Measurements from ENCODE around the gene PPM1F.

PPM1F gene

GRCh38 chr22:21952586-21953571, at the start of gene PPM1F:
TSS of gene PPM1F (minus strand) at chr22:21952848. CDS start at chr22:21946048, 6,800 bp downstream.
- intact Hi-C loops (cut with DNase I): loop anchor here (2.0 kb wide), 2 partner anchors 14 to 240 kb away; no protein-coding TSS in a partner anchor
- peak; percentile 73 to 97 (median 80) for DNase-seq

- intact Hi-C loops (cut with DNase I): no loop called here
- DNase-seq: no peak
Measured at GRCh38 chr22:22001664-22002525, 49.2 kb upstream of the PPM1F start.

- no peak for DNase-seq
- intact Hi-C loops (cut with DNase I): no loop called here
Measured at GRCh38 chr22:21998595-21999247, 46.1 kb upstream of the PPM1F start.

- DNase-seq: no peak
- intact Hi-C loops (cut with DNase I): no loop called here
Measured at GRCh38 chr22:21996175-21996720, 43.6 kb upstream of the PPM1F start.

- intact Hi-C loops (cut with DNase I): no loop called here
- no peak for DNase-seq
Measured at GRCh38 chr22:21995660-21996059, 43.0 kb upstream of the PPM1F start.

GRCh38 chr22:21994881-21995444, 42.3 kb upstream of the PPM1F start:
- peak in 1 of 10 donors; percentile 20 for DNase-seq
- intact Hi-C loops (cut with DNase I): no loop called here

- intact Hi-C loops (cut with DNase I): no loop called here
- no peak for DNase-seq
Measured at GRCh38 chr22:21992593-21993237, 40.1 kb upstream of the PPM1F start.

GRCh38 chr22:21991774-21992173, 39.1 kb upstream of the PPM1F start:
- DNase-seq: no peak
- intact Hi-C loops (cut with DNase I): no loop called here

- DNase-seq: no peak
- intact Hi-C loops (cut with DNase I): no loop called here
Measured at GRCh38 chr22:21991304-21991596, 38.6 kb upstream of the PPM1F start.

- DNase-seq: no peak
- intact Hi-C loops (cut with DNase I): no loop called here
Measured at GRCh38 chr22:21990445-21991303, 38.0 kb upstream of the PPM1F start.

- DNase-seq: no peak
- intact Hi-C loops (cut with DNase I): no loop called here
Measured at GRCh38 chr22:21989049-21989448, 36.4 kb upstream of the PPM1F start.

- intact Hi-C loops (cut with DNase I): no loop called here
- no peak for DNase-seq
Measured at GRCh38 chr22:21985214-21985613, 32.6 kb upstream of the PPM1F start.

- DNase-seq: no peak
- intact Hi-C loops (cut with DNase I): no loop called here
Measured at GRCh38 chr22:21984793-21985192, 32.1 kb upstream of the PPM1F start.

- intact Hi-C loops (cut with DNase I): no loop called here
- DNase-seq: peak; percentile 81 to 98 (median 88)
Measured at GRCh38 chr22:21982338-21982965, 29.8 kb upstream of the PPM1F start, which contains the start of gene TOP3B. TSS of gene TOP3B (minus strand) at chr22:21982787. CDS start at chr22:21975709, 7,078 bp downstream.

GRCh38 chr22:21981874-21982273, 29.2 kb upstream of the PPM1F start:
- DNase-seq: no peak
- intact Hi-C loops (cut with DNase I): no loop called here

- intact Hi-C loops (cut with DNase I): no loop called here
Measured at GRCh38 chr22:21980547-21980946, 27.9 kb upstream of the PPM1F start.

GRCh38 chr22:21978564-21979386, 26.1 kb upstream of the PPM1F start:
- intact Hi-C loops (cut with DNase I): no loop called here
- peak in 1 of 10 donors; percentile 43 for DNase-seq

More at GRCh38 chr22:21980547-21980946, 27.9 kb upstream of the PPM1F start:
- peak in 1 of 10 donors; percentile 44 for DNase-seq
